SK-N-SH treated with all-trans-retinoic acid at 6 μM for 48 hours (cell line): ENCODE results near the gene BEGAIN.

Source experiments
- ATAC-seq: fragments of 200-7000 bp; cut with Tn5 transposase; 3 replicates; pipeline ENCODE4 v1.9.1; 2020; ENCODE audit warnings: mild to moderate bottlenecking, moderate library complexity
- ARNTL ChIP-seq: fragments of 450-650 bp; formaldehyde crosslinking; IDR thresholded peaks from 2 replicates; pipeline ENCODE4 v1.5.0; 2020; ENCODE audit warnings: low read depth, mild to moderate bottlenecking, moderate library complexity, borderline replicate concordance
- CREB5 ChIP-seq: fragments of 250-450 bp; sonication (Bioruptor Pico); IDR thresholded peaks from 2 replicates; pipeline ENCODE4 v1.5.1; 2020; ENCODE audit warnings: low read depth, mild to moderate bottlenecking, moderate library complexity
- CSDC2 ChIP-seq: fragments of 250-450 bp; sonication (Bioruptor Pico); IDR thresholded peaks from 2 replicates; pipeline ENCODE4 v1.5.0; 2020; ENCODE audit warnings: mild to moderate bottlenecking, moderate library complexity
- CSRNP3 ChIP-seq: fragments of 250-450 bp; sonication (Bioruptor Pico); IDR thresholded peaks from 2 replicates; pipeline ENCODE4 v1.5.1; 2021; ENCODE audit warnings: mild to moderate bottlenecking, moderate library complexity
- ESRRG ChIP-seq: fragments of 250-450 bp; sonication (Bioruptor Pico); IDR thresholded peaks from 2 replicates; pipeline ENCODE4 v1.6.1; 2021; ENCODE audit warnings: mild to moderate bottlenecking
- GLIS3 ChIP-seq: fragments of 250-450 bp; sonication (Bioruptor Pico); IDR thresholded peaks from 2 replicates; pipeline ENCODE4 v1.5.0; 2020; ENCODE audit warnings: mild to moderate bottlenecking, moderate library complexity
- OSR1 ChIP-seq: fragments of 250-450 bp; sonication (Bioruptor Pico); IDR thresholded peaks from 2 replicates; pipeline ENCODE4 v1.8.0; 2022; ENCODE audit warnings: moderate library complexity, mild to moderate bottlenecking, inconsistent platforms
- PATZ1 ChIP-seq: fragments of 250-450 bp; sonication (Bioruptor Pico); IDR thresholded peaks from 2 replicates; pipeline ENCODE4 v1.8.0; 2020; ENCODE audit warnings: mild to moderate bottlenecking, moderate library complexity, borderline replicate concordance
- POU6F1 ChIP-seq: fragments of 250-450 bp; sonication (Bioruptor Pico); IDR thresholded peaks from 2 replicates; pipeline ENCODE4 v1.8.0; 2021; ENCODE audit warnings: low read depth, mild to moderate bottlenecking, moderate library complexity, borderline replicate concordance
- PPARA ChIP-seq: fragments of 250-450 bp; sonication (Bioruptor Pico); IDR thresholded peaks from 2 replicates; pipeline ENCODE4 v1.5.0; 2020; ENCODE audit warnings: mild to moderate bottlenecking, borderline replicate concordance
- RARB ChIP-seq: fragments of 250-450 bp; sonication (Bioruptor Pico); IDR thresholded peaks from 2 replicates; pipeline ENCODE4 v1.8.0; 2021; ENCODE audit warnings: mild to moderate bottlenecking, moderate library complexity
- SNAI2 ChIP-seq: fragments of 250-450 bp; sonication (Bioruptor Pico); IDR thresholded peaks from 2 replicates; pipeline ENCODE4 v1.5.0; 2020; ENCODE audit warnings: mild to moderate bottlenecking, moderate library complexity
- TCF4 ChIP-seq: fragments of 250-450 bp; sonication (Bioruptor Pico); IDR thresholded peaks from 2 replicates; pipeline ENCODE4 v1.8.0; 2021; ENCODE audit warnings: mild to moderate bottlenecking, moderate library complexity, borderline replicate concordance
- TOX ChIP-seq: fragments of 250-450 bp; sonication (Bioruptor Pico); IDR thresholded peaks from 2 replicates; pipeline ENCODE4 v1.8.0; 2021; ENCODE audit warnings: mild to moderate bottlenecking, moderate library complexity, borderline replicate concordance
- TSHZ2 ChIP-seq: fragments of 250-450 bp; sonication (Bioruptor Pico); IDR thresholded peaks from 2 replicates; pipeline ENCODE4 v1.5.0; 2020; ENCODE audit warnings: mild to moderate bottlenecking, moderate library complexity
- ZC3H10 ChIP-seq: fragments of 250-450 bp; sonication (Bioruptor Pico); IDR thresholded peaks from 2 replicates; pipeline ENCODE4 v1.5.1; 2021; ENCODE audit warnings: mild to moderate bottlenecking, moderate library complexity
- ZFP3 ChIP-seq: fragments of 250-450 bp; sonication (Bioruptor Pico); IDR thresholded peaks from 2 replicates; pipeline ENCODE4 v1.5.0; 2020; ENCODE audit warnings: mild to moderate bottlenecking, moderate library complexity
- ZFP30 ChIP-seq: fragments of 450-650 bp; formaldehyde crosslinking; IDR thresholded peaks from 2 replicates; pipeline ENCODE4 v1.5.0; 2022; ENCODE audit warnings: mild to moderate bottlenecking, moderate library complexity
- ZNF565 ChIP-seq: fragments of 450-650 bp; formaldehyde crosslinking; conservative IDR thresholded peaks from 2 replicates; pipeline ENCODE4 v1.5.0; 2020; ENCODE audit warnings: low read depth, mild to moderate bottlenecking, moderate library complexity
- ZNF8 ChIP-seq: fragments of 450-650 bp; formaldehyde crosslinking; IDR thresholded peaks from 2 replicates; pipeline ENCODE4 v1.5.0; 2020; ENCODE audit warnings: mild to moderate bottlenecking, moderate library complexity

The BEGAIN gene

GRCh38 chr14:100587086-100587762, at the start of gene BEGAIN:
TSS of gene BEGAIN (minus strand) at chr14:100587417. CDS start at chr14:100587290, 127 bp downstream.
- TF ChIP-seq GLIS3 (CRISPR knock-in tag) (no peak), ESRRG (CRISPR knock-in tag) (no peak), CSDC2 (CRISPR knock-in tag) (no peak), ZNF565 (CRISPR knock-in tag) (no peak), SNAI2 (CRISPR knock-in tag) (no peak), CSRNP3 (no peak), CREB5 (CRISPR knock-in tag) (no peak), ZC3H10 (CRISPR knock-in tag) (no peak), RARB (CRISPR knock-in tag) (no peak), ZFP30 (CRISPR knock-in tag) (no peak), PPARA (CRISPR knock-in tag) (no peak), TSHZ2 (CRISPR knock-in tag) (no peak), ZFP3 (CRISPR knock-in tag) (no peak), OSR1 (CRISPR knock-in tag) (no peak), ARNTL (CRISPR knock-in tag) (no peak), POU6F1 (CRISPR knock-in tag) (no peak), PATZ1 (CRISPR knock-in tag) (no peak)
- ATAC-seq, result no peak

GRCh38 chr14:100636559-100636958, 49.3 kb upstream of the BEGAIN start:
- no peak for TF ChIP-seq TOX
- TF ChIP-seq POU6F1 (CRISPR knock-in tag), result no peak
- no peak for TF ChIP-seq TCF4
- TF ChIP-seq ZNF565 (CRISPR knock-in tag), result no peak
- no peak for TF ChIP-seq ZNF8 (CRISPR knock-in tag)
- no peak for TF ChIP-seq GLIS3 (CRISPR knock-in tag)
- TF ChIP-seq, all 23 proteins: peak for 0
- no peak for ATAC-seq
